A673 (cell line): Measurements from ENCODE around the gene MCM3AP. TPM values are rescaled to one million over a fixed set of nuclear protein-coding genes. Genes with fewer than 3 reads are reported as not detected.
"Not testable (repeated sequence)": the region's sequence is repeated elsewhere in the genome, so short reads cannot be mapped to it uniquely, and the experiment has no call there.

ENCODE experiments used
- BruUV-seq: library from RNA; stranded (reverse); fragments of 400-500 nt; replicated peaks from 2 replicates; lab custom pipeline; 2021; lab: Mats Ljungman, UMichigan
- CTCF ChIA-PET: fragments of 300-600 bp; sonication (Branson Sonifier 250); formaldehyde crosslinking; loops from one replicate; lab custom pipeline; 2022; ENCODE audit warnings: antibody characterized with exemption; lab: Charles Lee
- POLR2A ChIA-PET: fragments of 300-600 bp; sonication (Branson Sonifier 250); formaldehyde crosslinking; loops from one replicate; lab custom pipeline; 2022; ENCODE audit warnings: antibody characterized with exemption; ENCODE audit not compliant: low non-redundant PET; lab: Charles Lee
- DNase-seq: peaks from one replicate; pipeline ENCODE4 v3.0.0-alpha.2; 2015; ENCODE audit warnings: low spot score
- H3K27ac ChIP-seq: fragments of 200-600 bp; sonication (generic); 2 replicates; pipeline ENCODE4 v1.5.1; 2016; ENCODE audit warnings: mixed run types, low read depth, mild to moderate bottlenecking, mixed read lengths, antibody characterized with exemption, low read length; ENCODE audit not compliant: poor library complexity, severe bottlenecking
- H3K27me3 ChIP-seq: fragments of 200-600 bp; sonication (generic); replicated peaks from 2 replicates; pipeline ENCODE4 v1.6.1; 2017; ENCODE audit warnings: mixed run types, low read depth, mild to moderate bottlenecking, mixed read lengths, antibody characterized with exemption, low read length; ENCODE audit not compliant: insufficient read depth, poor library complexity
- H3K36me3 ChIP-seq: fragments of 200-600 bp; sonication (generic); 2 replicates; pipeline ENCODE4 v1.6.1; 2016; ENCODE audit warnings: mixed run types, mild to moderate bottlenecking, mixed read lengths, antibody characterized with exemption, low read length; ENCODE audit not compliant: insufficient read depth, poor library complexity, severe bottlenecking
- H3K4me1 ChIP-seq: fragments of 200-600 bp; sonication (generic); 2 replicates; pipeline ENCODE4 v1.6.1; 2017; ENCODE audit warnings: mixed run types, mild to moderate bottlenecking, mixed read lengths, antibody characterized with exemption, low read length; ENCODE audit not compliant: insufficient read depth, poor library complexity, severe bottlenecking
- H3K4me3 ChIP-seq: fragments of 200-600 bp; sonication (generic); 2 replicates; pipeline ENCODE4 v1.5.1; 2016; ENCODE audit warnings: low read depth, mixed run types, mild to moderate bottlenecking, mixed read lengths, low read length; ENCODE audit not compliant: poor library complexity, severe bottlenecking
- H3K9me3 ChIP-seq: fragments of 200-600 bp; sonication (generic); 2 replicates; pipeline ENCODE4 v1.6.1; 2016; ENCODE audit warnings: mixed run types, low read depth, mild to moderate bottlenecking, mixed read lengths, antibody characterized with exemption, low read length; ENCODE audit not compliant: poor library complexity, severe bottlenecking
- CTCF ChIP-seq: fragments of 300-800, 200-600 bp; sonication (generic); conservative IDR thresholded peaks from 2 replicates; pipeline ENCODE4 v1.5.1; 2017; ENCODE audit warnings: low read depth, mild to moderate bottlenecking, antibody characterized with exemption, low read length, moderate library complexity, mixed read lengths
- EZH2 ChIP-seq: fragments of 200-600 bp; sonication (generic); IDR thresholded peaks from 2 replicates; pipeline ENCODE4 v1.6.1; 2017; ENCODE audit warnings: borderline replicate concordance, low read depth, mild to moderate bottlenecking, mixed read lengths, antibody characterized with exemption, low read length; ENCODE audit not compliant: poor library complexity, severe bottlenecking
- intact Hi-C: fragments of 100-400 bp; cut with micrococcal nuclease; formaldehyde crosslinking; loops from one replicate; pipeline ENCODE4 v1.10.0; 2022; ENCODE audit not compliant: unreplicated experiment
- total RNA-seq: library from RNA; stranded (reverse); gene quantifications from 2 replicates; pipeline ENCODE4 v1.2.3, GENCODE V29; 2021

The MCM3AP gene
- total RNA-seq, 1 experiment from 2014 or later: 121 TPM

- H3K36me3 ChIP-seq: peaks cover 88% of the 10 kb centered on the region
Observed at GRCh38 chr21:46245213-46245915, 40.0 kb downstream of the MCM3AP start.

GRCh38 chr21:46244602-46245001 is 40.8 kb downstream of the MCM3AP start:
- H3K27ac ChIP-seq: no peak overlapping the region
- peaks cover 86% of the 10 kb centered on the region for H3K36me3 ChIP-seq
- no peak for TF ChIP-seq EZH2
- no peak for TF ChIP-seq CTCF
- H3K4me1 ChIP-seq: no peaks in the 10 kb centered on the region
- CTCF ChIA-PET: no interaction called here
- no peak for DNase-seq
- H3K27me3 ChIP-seq: no peaks in the 10 kb centered on the region
- POLR2A ChIA-PET: no interaction called here
- no TSS peak for BruUV-seq
- H3K4me3 ChIP-seq: no peak overlapping the region
- intact Hi-C loops: no loop called here
- H3K9me3 ChIP-seq: no peaks in the 10 kb centered on the region

More at GRCh38 chr21:46245213-46245915, 40.0 kb downstream of the MCM3AP start:
- H3K4me1 ChIP-seq: no peaks in the 10 kb centered on the region
- BruUV-seq: no TSS peak
- CTCF ChIA-PET: no interaction called here
- POLR2A ChIA-PET: no interaction called here
- no peaks in the 10 kb centered on the region for H3K27me3 ChIP-seq
- TF ChIP-seq EZH2: no peak
- no peak for DNase-seq
- no peak overlapping the region for H3K27ac ChIP-seq
- intact Hi-C loops: no loop called here
- H3K4me3 ChIP-seq: no peak overlapping the region
- no peaks in the 10 kb centered on the region for H3K9me3 ChIP-seq

GRCh38 chr21:46243960-46244361 is 41.5 kb downstream of the MCM3AP start:
- intact Hi-C loops: no loop called here
- POLR2A ChIA-PET: no interaction called here
- no peaks in the 10 kb centered on the region for H3K9me3 ChIP-seq
- no peaks in the 10 kb centered on the region for H3K27me3 ChIP-seq
- no peak overlapping the region for H3K4me3 ChIP-seq
- H3K27ac ChIP-seq: peak overlapping the region; percentile 59
- DNase-seq: no peak
- H3K36me3 ChIP-seq: peaks cover 86% of the 10 kb centered on the region
- no TSS peak for BruUV-seq
- TF ChIP-seq CTCF (no peak), EZH2 (no peak)
- H3K4me1 ChIP-seq: no peaks in the 10 kb centered on the region
- CTCF ChIA-PET: no interaction called here

- H3K4me3 ChIP-seq: no peak overlapping the region
- intact Hi-C loops: no loop called here
- no peaks in the 10 kb centered on the region for H3K9me3 ChIP-seq
- peaks cover 90% of the 10 kb centered on the region for H3K36me3 ChIP-seq
- CTCF ChIA-PET: no interaction called here
- no TSS peak for BruUV-seq
- POLR2A ChIA-PET: no interaction called here
- DNase-seq: no peak
- no peak for TF ChIP-seq EZH2
- TF ChIP-seq CTCF: no peak
- no peaks in the 10 kb centered on the region for H3K4me1 ChIP-seq
- H3K27me3 ChIP-seq: no peaks in the 10 kb centered on the region
- peak overlapping the region; percentile 59 for H3K27ac ChIP-seq
Observed at GRCh38 chr21:46243325-46243724, 42.1 kb downstream of the MCM3AP start.

- intact Hi-C loops, H3K27ac ChIP-seq, H3K4me1 ChIP-seq, DNase-seq, H3K9me3 ChIP-seq, CTCF ChIA-PET, H3K4me3 ChIP-seq, H3K27me3 ChIP-seq, POLR2A ChIA-PET, BruUV-seq: not testable (repeated sequence)
- peaks cover 95% of the 10 kb centered on the region for H3K36me3 ChIP-seq
Observed at GRCh38 chr21:46241577-46241976, 43.8 kb downstream of the MCM3AP start.
